ENCODE data around the gene GPBP1L1.
"Not testable (repeated sequence)": the region's sequence is repeated elsewhere in the genome, so short reads cannot be mapped to it uniquely, and the experiment has no call there.

Gene GPBP1L1, protein sequence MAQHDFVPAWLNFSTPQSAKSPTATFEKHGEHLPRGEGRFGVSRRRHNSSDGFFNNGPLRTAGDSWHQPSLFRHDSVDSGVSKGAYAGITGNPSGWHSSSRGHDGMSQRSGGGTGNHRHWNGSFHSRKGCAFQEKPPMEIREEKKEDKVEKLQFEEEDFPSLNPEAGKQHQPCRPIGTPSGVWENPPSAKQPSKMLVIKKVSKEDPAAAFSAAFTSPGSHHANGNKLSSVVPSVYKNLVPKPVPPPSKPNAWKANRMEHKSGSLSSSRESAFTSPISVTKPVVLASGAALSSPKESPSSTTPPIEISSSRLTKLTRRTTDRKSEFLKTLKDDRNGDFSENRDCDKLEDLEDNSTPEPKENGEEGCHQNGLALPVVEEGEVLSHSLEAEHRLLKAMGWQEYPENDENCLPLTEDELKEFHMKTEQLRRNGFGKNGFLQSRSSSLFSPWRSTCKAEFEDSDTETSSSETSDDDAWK

DNA sequence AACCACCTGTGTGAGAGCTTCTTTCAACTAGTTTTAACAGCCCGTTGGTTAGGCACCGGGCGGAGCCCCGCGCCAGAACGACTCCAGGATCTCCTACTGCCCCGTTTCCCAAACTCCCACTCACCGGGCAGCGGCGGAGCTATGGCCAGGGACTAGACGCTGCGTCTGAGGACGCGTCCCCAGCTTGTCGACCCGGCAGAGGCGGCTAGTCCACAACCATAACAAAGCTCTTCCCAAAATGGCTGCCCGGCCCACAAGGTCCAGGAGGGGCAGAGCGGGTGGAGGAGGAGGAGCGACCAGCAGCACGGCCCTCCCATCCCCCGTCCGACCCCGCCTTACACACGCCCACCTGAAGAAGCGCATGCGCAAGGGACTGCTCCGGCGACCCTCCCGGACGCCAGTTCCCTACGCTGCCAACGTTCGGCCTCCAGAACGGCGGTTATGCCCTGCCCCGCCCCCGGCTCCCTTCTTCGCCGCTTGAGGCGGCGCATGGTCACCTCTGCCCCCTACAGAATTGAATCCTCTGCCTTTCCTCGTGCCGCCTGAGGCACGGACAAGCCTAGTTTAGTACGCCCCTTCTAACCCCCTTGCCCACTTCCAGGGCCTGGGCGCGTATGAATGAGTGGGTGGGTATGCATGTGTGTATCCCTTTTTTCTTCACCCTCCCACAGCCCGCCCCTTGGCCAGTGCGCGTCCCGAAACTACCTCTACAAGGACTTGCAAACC, at the start of gene GPBP1L1:
Gene GPBP1L1, minus strand, starts transcription at position 246 of the 726 bp plus-strand sequence. CDS start 27,446 bp downstream, outside the sequence.
- intact Hi-C loops (cut with DNase I) = loop anchor here (1.0 to 5.0 kb wide), 3 partner anchors 64 to 116 kb away; partner anchors contain the start of genes IPP, MAST2 and NASP
- DNase-seq = peak; percentile 96 to 100 (median 98)

- intact Hi-C loops (cut with DNase I) = no loop called here
These were observed 44.5 kb upstream of the GPBP1L1 start for GRCh38 chr1:45730780-45731319.

DNA sequence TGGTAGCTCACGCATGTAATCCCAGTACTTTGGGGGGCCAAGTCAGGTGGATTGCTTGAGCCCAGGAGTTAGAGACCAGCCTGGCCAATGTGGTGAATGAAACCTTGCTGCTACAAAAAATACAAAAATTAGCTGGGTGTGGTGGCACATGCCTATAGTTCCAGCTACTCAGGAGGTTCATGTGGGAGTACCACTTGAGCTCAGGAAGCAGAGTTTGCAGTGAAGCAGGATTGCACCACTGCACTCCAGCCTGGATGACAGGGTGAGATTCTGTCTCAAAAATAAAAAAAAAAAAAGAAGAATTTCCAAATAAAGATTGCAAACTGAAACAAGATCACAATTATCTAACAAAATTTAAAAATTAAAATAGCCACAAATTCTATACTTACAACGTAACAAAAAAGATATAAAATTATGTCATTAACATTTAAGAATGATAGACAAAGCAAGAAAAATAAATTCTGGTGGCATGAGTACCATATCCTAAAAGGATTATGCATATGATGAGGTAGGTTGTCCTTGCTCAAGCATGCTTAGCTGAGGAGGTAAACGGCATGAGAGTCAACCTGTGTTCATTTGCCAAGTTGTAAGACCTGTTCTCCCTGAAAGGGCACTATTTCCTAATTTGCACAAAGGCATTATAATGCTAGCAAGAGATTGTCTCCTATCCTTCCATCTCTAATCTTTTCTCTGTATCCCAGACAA, 43.9 kb upstream of the GPBP1L1 start:
- no peak for DNase-seq
- intact Hi-C loops (cut with DNase I) = no loop called here

More at GRCh38 chr1:45730780-45731319, 44.5 kb upstream of the GPBP1L1 start:
- DNase-seq = no peak

DNA sequence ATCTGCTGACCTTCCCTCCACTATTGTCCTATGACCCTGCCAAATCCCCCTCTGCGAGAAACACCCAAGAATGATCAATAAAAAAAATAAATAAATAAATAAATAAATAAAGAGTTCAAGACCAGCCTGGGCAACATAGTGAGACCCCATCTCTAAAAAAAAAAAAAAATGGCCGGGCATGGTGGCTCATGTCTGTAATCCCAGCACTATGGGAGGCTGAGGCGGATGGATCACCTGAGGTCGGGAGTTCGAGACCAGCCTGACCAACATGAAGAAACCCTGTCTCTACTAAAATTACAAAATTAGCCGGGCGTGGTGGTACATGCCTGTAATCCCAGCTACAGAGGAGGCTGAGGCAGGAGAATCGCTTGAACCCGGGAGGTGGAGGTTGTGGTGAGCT, 39.7 kb upstream of the GPBP1L1 start:
- intact Hi-C loops (cut with DNase I); DNase-seq: not testable (repeated sequence)

DNA sequence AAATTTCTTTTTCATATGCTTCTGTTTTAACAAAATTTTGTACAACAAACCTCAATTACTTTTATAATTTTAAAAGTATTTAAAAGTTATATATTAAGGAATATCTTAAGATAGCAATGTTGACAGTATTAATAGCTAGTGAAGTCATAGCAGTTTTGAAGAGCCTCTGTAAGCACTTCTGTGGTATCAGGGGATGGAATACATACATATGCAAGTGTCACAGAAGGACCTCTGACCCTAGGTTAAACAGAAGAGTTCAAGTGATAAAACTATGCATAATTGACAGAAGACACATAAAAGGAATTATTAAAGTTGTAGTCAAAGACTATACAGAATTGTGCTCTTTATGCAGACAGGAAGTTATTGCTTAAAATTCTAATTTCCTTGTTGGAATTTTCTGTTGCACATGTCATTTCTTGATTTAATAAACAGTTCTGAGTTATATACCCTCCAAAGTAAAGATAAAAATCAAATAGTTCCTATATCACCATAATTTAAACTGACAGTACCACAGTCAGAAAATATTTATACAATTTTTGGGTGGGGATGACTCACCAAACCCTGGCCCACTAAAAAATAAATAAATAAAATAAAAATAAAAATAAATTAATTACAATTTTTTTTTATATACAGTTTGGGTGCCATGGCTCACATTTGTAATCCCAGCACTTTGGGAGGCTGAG, 37.1 kb upstream of the GPBP1L1 start:
- intact Hi-C loops (cut with DNase I) = no loop called here
- DNase-seq = no peak

GRCh38 chr1:45722809-45723208, 36.5 kb upstream of the GPBP1L1 start:
- no peak for DNase-seq
- intact Hi-C loops (cut with DNase I) = no loop called here

GRCh38 chr1:45721207-45721606, 34.9 kb upstream of the GPBP1L1 start:
- no peak for DNase-seq
- intact Hi-C loops (cut with DNase I) = no loop called here

DNA sequence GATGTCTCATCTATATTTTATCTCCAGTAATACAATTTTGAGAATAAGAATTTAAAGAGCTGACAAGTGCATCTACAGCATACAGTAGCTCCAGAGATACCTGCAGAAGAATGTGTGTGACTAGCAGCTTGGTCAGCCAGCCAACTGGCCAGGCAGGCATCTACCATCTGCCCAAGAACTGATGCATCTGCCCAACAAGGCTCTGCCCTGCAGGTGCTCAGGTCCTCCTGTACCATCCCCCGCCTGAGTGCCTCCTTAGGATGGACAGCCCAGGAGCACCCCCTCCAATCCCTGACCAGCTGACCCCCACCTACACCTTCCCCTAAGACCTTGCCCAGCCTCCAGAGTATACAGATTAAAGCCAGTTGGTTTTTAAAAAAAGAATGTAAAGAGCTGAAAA, 32.0 kb upstream of the GPBP1L1 start:
- DNase-seq = no peak
- intact Hi-C loops (cut with DNase I) = no loop called here

GRCh38 chr1:45717386-45717785, 31.1 kb upstream of the GPBP1L1 start:
- DNase-seq; intact Hi-C loops (cut with DNase I): not testable (repeated sequence)

GRCh38 chr1:45716700-45717099, 30.4 kb upstream of the GPBP1L1 start:
- intact Hi-C loops (cut with DNase I) = no loop called here
- DNase-seq = no peak

DNA sequence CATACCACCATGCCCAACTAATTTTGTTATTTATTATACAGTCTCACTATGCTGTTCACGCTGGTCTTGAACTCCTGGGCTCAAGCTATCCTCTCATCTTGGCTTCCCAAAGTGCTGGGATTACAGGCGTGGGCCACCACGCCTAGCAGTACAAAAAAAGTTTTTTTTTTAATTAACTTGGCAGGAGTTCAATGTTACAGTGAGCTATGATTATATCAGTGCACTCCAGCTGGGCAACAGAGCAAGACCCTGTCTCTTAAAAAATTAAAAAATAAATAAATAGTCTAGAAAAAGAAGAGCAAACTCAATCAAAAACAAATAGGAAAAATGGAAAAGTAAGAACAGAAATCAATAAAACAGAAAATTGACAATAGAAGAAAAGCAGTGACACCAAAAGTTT, 27.4 kb upstream of the GPBP1L1 start:
- intact Hi-C loops (cut with DNase I) = no loop called here
- no peak for DNase-seq

DNA sequence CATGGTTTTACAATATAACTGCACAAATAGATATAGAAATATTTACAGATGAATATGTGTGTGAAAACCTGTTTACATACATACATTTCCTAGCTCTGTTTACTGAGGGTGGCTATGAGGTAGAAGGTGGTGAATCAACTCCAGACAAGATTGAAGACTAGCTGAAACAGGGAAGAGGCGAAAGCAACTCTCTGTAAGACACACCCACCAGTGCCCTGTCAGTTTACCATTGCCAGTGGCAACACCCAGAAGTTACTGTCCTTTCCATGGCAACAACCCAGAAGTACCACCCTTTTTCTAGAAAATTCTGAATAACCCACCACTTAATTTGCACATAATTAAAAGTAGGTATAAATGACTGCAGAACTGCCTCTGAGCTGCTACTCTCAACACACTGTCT, 18.3 kb upstream of the GPBP1L1 start:
- intact Hi-C loops (cut with DNase I) = no loop called here
- no peak for DNase-seq

GRCh38 chr1:45694823-45695222, 8.5 kb upstream of the GPBP1L1 start:
- DNase-seq = no peak
- intact Hi-C loops (cut with DNase I) = no loop called here

DNA sequence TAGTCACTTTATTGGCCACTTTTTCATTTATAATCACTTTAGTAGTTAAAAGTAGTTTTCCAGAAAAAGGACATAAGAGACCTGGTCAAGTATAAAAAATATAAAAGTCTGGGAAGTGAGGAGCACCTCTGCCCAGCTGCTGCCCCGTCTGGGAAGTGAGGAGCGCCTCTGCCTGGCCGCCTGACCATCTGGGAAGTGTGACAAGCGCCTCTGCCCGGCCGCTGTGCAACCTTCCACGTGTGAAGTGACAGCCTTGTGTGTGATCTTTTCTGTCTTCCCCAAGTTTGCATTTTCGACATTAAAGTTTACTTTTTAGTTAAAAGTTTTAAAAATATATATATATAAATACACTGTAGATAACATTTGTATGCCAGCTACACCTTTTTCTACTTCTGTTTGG, 7.5 kb upstream of the GPBP1L1 start:
- DNase-seq; intact Hi-C loops (cut with DNase I): not testable (repeated sequence)

DNA sequence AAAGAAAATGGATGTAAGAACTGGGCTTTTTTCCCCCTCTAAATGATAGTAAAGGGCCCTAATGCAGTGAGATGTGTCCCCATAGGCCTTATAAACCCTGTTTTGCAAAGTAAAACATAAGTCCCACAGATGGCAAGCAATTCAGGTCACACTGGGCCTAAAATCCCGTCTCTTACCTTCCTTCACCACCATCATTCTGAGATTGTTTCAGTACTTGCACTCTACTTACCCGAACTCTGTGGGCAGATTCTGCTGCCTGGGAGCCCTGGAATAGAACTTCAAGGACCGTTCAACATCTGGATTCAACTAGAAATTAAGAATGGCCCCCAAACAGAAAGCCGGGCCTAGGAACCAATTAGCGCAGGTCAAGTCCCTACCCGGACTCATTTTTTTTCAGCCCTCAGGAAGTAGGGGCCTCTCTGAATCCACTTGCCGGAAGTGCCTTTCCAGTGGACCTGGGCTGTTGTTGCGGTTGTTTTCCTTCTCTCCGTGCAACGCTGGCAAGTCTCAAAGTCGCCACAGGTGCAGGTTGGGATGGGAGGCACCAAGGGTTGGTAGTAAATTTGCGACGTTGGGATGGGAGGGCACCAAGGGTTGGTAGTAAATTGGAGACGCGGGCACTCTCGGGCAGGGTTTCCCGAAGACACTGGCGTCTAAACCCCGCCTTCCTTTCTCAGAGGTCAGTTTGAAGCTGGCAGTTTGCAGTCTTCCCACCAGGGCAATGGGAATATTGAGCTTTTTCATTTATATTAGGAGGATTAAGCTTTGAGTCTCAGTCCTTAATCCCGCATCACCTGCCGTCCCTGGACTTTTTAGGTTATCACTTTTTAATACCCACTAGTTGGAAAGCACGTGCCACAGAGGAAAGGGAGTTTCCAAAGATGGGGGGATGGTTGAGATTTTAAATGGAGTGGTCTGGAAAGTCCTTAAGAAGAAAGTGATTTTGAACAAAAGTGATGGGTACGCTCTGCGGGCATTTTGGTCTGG, 1.7 kb upstream of the GPBP1L1 start, which contains the start of gene TMEM69:
Gene TMEM69, plus strand, starts transcription at position 428 of the 987 bp plus-strand sequence. CDS start 2,888 bp downstream, outside the sequence.
- intact Hi-C loops (cut with DNase I) = loop anchor here (2.0 to 5.0 kb wide), 2 partner anchors 63 to 114 kb away; partner anchors contain the start of genes IPP and MAST2
- DNase-seq = peak; percentile 51 to 91 (median 68)

DNA sequence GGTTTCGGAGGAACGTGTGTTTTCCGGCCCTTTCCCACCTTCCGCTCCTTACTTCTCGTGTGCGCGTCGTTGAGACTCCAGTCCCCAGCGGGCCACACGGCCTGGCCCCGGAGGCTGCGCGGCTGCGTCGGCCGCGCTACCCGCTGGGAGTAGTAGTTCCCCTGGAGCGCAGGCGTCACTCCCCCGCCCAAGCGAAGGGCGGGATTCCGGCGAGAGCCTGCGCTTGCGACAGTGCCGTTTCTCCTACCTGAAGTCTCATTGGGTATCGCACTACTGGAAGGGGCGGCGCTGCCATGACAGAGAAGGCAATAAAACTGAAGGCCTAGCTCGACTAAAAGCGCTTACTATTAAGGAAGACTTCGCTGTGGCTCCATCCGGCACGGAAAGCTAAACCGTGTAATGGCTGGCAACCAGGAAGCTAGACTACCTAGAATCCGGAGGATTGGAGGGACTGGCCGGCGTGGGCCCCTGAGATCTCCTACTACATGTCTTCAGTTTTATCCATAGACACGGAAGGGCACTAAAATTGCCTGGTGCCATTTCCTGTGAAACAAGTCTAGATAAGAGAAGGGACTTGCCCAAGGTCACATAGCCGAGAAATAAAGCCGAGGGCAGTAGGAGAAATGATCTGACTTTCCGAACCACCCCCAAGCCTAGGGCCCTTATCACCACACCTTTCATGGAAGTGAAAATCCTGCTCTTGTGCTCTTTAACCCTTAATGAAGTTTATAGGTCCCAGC, 851 bp upstream of the GPBP1L1 start:
- DNase-seq = peak; percentile 93 to 100 (median 97)
- intact Hi-C loops (cut with DNase I) = loop anchor here (2.0 to 5.0 kb wide), 2 partner anchors 64 to 115 kb away; partner anchors contain the start of genes IPP and MAST2

DNA sequence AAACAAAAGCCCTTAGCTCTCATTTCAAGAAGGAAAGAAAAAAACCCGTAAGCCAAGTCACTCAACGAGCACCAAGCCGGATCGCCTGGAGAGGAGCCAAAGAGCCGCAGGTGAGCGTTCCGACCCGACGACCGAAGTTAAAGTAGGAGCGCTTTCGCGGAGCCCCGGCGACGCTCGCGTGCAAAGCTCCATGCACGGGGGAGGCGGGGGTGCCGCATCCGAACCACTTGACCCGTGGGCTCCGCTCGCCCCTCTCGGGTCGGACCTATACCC, 382 bp downstream of the GPBP1L1 start:
- DNase-seq = peak in 9 of 10 donors; percentile 17 to 88 (median 41)
- intact Hi-C loops (cut with DNase I) = loop anchor here (1.0 to 5.0 kb wide), 3 partner anchors 65 to 116 kb away; partner anchors contain the start of genes IPP, MAST2 and NASP

Data from posterior cingulate gyrus (tissue), 11 donors.